Thyroid gland (tissue), 4 donors: ENCODE measurements around the gene SLC22A13. TPM values are rescaled to one million over a fixed set of nuclear protein-coding genes. Genes with fewer than 3 reads are reported as not detected.
"Not testable (repeated sequence)": the region's sequence is repeated elsewhere in the genome, so short reads cannot be mapped to it uniquely, and the experiment has no call there.

Experiments used
- DNase-seq, 2 donors: peaks; one replicate each; pipeline ENCODE4 v3.0.0-alpha.2; 2019
- H3K27ac ChIP-seq, 3 donors: fragments of 200-600 bp; sonication (generic); 1 replicate in 2 of 3; 2 replicates in 1 of 3; pipeline ENCODE4 v1.5.1; 2016 to 2019; ENCODE audit warnings: mild to moderate bottlenecking in 1 of 3, moderate library complexity in 1 of 3
- H3K27me3 ChIP-seq: fragments of 200-600 bp; sonication (generic); one replicate; pipeline ENCODE4 v1.5.1; 2019
- H3K36me3 ChIP-seq, 2 donors: fragments of 200-600 bp; sonication (generic); one replicate each; pipeline ENCODE4 v1.5.1; 2016 to 2019
- H3K4me1 ChIP-seq, 2 donors: fragments of 200-600 bp; sonication (generic); one replicate each; pipeline ENCODE4 v1.5.1; 2017 to 2019
- H3K4me3 ChIP-seq, 3 donors: fragments of 200-600 bp; sonication (generic); replicated peaks in 1 of 3; 1 replicate in 2 of 3; 2 replicates in 1 of 3; pipeline ENCODE4 v1.5.1; 2016; ENCODE audit warnings: mild to moderate bottlenecking in 1 of 3
- H3K9me3 ChIP-seq: fragments of 200-600 bp; sonication (generic); one replicate; pipeline ENCODE4 v1.5.1; 2017
- POLR2A ChIP-seq, 2 donors: fragments of 450-650 bp; IDR thresholded peaks; one replicate each; pipeline ENCODE4 v1.6.1; 2017; ENCODE audit warnings: antibody characterized with exemption in 2 of 2, mild to moderate bottlenecking in 2 of 2, moderate library complexity in 1 of 2
- whole genome bisulfite sequencing, 2 donors: methylation state at CpG; one replicate each; pipeline ENCODE4 v1.1.5; 2017; 5-methylcytosine and 5-hydroxymethylcytosine counted together
- intact Hi-C: fragments of 100-400 bp; cut with DNase I; formaldehyde crosslinking; loops from one replicate; pipeline ENCODE4 v1.15.1; 2023
- total RNA-seq, 4 donors: library from RNA; depleted of rRNA; stranded (reverse); fragments of >200 nt; gene quantifications; one replicate each; pipeline ENCODE4 v1.2.3, GENCODE V29; 2016
- TF ChIP-seq, protein P1 (sequence below), 6 experiments: fragments of 200-600 bp in 3 of 6; fragments of 450-650 bp in 3 of 6; sonication (generic) in 3 of 6; IDR thresholded peaks; one replicate each; pipeline ENCODE4 v1.5.1; 2016 to 2019; ENCODE audit warnings: antibody characterized with exemption in 6 of 6, mild to moderate bottlenecking in 2 of 6, inconsistent platforms in 1 of 6, moderate library complexity in 1 of 6

The SLC22A13 gene
- total RNA-seq, 4 donors from 2014 or later: 0.54 to 0.56 TPM; not detected in 2

DNA sequence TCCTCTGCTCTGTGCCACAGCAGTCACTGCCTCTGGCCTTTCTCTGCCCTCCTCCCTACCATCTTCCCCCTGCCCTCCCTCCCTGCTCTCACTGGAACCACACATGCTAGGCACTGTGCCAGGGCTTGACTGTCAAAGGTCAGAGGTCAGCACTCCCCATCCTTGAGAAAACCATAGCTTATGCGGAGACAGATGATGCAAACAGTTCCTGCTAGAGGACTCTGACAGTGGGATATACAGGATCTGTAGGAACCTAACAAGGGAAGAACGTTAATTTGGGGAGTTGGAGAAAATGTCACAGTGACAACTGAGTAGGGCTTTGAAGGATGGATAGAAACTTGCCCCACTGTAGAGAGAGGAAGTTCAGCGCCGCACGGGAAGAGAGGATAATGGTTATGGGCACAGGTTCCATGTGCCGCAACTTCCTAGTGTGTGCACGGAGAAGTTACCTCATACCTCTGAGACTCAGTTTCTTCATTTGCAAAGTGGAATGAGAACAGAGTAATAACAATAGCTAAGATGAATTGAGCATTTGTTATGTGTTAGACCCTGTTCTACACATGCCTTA is 51.7 kb downstream of the SLC22A13 start:
- 89 to 91% methylated on average over 7 of the region's 7 CpGs for WGBS, 2 donors
- no peak overlapping the region for H3K4me3 ChIP-seq
- DNase-seq: no peak
- no peak overlapping the region for H3K27ac ChIP-seq
- H3K36me3 ChIP-seq: no peaks in the 10 kb centered on the region
- no peaks in the 10 kb centered on the region for H3K4me1 ChIP-seq
- no peak for TF ChIP-seq POLR2A (IDR thresholded peaks at IDR 0.05)
- TF ChIP-seq, protein P1, sequence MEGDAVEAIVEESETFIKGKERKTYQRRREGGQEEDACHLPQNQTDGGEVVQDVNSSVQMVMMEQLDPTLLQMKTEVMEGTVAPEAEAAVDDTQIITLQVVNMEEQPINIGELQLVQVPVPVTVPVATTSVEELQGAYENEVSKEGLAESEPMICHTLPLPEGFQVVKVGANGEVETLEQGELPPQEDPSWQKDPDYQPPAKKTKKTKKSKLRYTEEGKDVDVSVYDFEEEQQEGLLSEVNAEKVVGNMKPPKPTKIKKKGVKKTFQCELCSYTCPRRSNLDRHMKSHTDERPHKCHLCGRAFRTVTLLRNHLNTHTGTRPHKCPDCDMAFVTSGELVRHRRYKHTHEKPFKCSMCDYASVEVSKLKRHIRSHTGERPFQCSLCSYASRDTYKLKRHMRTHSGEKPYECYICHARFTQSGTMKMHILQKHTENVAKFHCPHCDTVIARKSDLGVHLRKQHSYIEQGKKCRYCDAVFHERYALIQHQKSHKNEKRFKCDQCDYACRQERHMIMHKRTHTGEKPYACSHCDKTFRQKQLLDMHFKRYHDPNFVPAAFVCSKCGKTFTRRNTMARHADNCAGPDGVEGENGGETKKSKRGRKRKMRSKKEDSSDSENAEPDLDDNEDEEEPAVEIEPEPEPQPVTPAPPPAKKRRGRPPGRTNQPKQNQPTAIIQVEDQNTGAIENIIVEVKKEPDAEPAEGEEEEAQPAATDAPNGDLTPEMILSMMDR (IDR thresholded peaks at IDR 0.05): no peak
- intact Hi-C loops: no loop called here
- H3K27me3 ChIP-seq: no peaks in the 10 kb centered on the region
- no peaks in the 10 kb centered on the region for H3K9me3 ChIP-seq

DNA sequence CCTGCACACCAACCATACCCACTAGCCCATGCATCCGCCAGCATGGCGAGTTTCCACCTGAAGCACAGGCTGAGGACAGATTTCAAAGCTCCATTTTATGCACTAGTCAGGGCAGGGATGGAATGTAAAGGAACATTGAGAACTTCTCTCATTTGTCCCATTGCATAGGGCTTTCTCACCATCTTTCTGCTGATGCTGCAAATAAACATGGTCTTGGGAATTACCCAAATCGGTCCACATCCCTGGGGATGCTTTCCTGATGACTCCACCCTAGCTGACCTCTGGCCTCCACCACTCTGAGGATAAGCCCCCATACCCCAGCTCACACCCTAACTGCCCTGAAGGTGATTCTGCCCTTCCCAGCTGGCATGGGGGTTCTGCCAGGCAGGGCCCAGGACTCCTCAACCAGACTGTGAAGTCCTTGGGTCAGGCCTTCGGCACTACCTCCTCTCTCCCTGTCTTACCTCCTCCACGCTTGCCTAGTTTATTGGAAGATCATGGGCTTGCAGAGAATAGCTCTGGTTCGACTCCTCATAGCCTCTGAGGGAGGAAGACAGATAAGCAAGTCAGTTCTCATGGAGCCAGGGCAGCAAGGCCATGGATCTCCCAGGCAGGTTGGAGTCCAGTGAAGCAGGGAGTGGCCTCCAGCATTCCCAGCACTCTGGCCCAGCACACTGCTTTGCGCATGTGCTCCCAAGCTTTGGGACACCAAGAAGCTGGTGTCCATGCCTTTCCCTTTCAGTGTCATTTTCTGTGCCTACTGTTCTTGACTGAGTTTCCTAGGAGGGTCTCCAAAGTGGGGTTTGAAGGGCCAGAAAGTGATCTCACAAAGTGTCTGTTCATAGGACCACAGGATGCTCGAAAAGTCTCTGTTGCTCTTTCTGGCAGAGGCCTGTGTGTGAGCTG is 53.4 kb downstream of the SLC22A13 start:
- no peak overlapping the region for H3K4me3 ChIP-seq
- H3K27me3 ChIP-seq: no peaks in the 10 kb centered on the region
- 89 to 93% methylated on average over 8 of the region's 8 CpGs for WGBS, 2 donors
- no peaks in the 10 kb centered on the region for H3K36me3 ChIP-seq
- H3K27ac ChIP-seq: no peak overlapping the region
- intact Hi-C loops: no loop called here
- DNase-seq: no peak
- H3K4me1 ChIP-seq: no peaks in the 10 kb centered on the region
- TF ChIP-seq, protein P1 (IDR thresholded peaks at IDR 0.05): no peak
- TF ChIP-seq POLR2A (IDR thresholded peaks at IDR 0.05): no peak
- no peaks in the 10 kb centered on the region for H3K9me3 ChIP-seq

DNA sequence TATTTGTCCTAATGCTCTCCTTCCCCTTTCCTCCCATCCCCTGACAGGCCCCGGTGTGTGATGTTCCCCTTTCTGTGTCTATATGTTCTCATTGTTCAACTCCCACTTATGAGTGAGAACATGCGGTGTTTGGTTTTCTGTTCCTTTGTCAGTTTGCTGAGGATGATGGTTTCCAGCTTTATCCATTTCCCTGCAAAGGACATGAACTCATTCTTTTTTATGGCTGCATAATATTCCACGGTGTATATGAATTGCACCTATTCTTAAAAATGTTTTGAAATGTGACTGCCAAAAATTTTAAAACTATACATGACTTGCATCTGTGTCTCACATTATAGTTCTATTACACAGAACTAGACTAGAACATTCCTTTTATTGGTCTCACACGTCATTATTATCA is 55.0 kb downstream of the SLC22A13 start:
- H3K4me3 ChIP-seq, H3K9me3 ChIP-seq, DNase-seq, intact Hi-C loops, H3K4me1 ChIP-seq, H3K27me3 ChIP-seq, H3K27ac ChIP-seq, H3K36me3 ChIP-seq: not testable (repeated sequence)
- whole genome bisulfite sequencing, 2 donors: 92 to 95% methylated on average over 4 of the region's 4 CpGs

DNA sequence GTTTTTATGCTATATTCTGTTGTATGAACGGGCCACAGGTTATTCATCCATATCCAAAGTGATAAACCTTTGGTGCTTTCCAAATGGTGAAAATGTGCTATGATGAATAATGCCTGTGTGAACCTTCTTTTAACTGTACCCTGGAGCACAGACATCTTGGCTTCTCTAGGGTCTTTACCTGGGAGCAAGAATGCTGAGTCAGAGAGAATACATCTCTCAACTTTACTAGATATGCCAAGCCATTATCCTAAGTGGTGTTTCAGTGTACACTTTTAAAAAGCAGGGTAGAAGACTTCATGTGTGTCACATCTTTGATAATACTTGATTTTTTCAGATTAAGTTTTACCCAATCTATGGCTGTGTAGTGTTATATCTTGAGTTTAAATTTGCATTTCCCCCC is 57.4 kb downstream of the SLC22A13 start:
- intact Hi-C loops: no loop called here
- H3K9me3 ChIP-seq: no peaks in the 10 kb centered on the region
- no peak for DNase-seq
- H3K36me3 ChIP-seq: no peaks in the 10 kb centered on the region
- H3K27ac ChIP-seq: no peak overlapping the region
- no peak overlapping the region for H3K4me3 ChIP-seq
- no peak for TF ChIP-seq POLR2A (IDR thresholded peaks at IDR 0.05)
- TF ChIP-seq, protein P1 (IDR thresholded peaks at IDR 0.05): no peak
- no peaks in the 10 kb centered on the region for H3K27me3 ChIP-seq
- WGBS, 2 donors: 83 to 96% methylated on average over 1 of the region's 1 CpG
- no peaks in the 10 kb centered on the region for H3K4me1 ChIP-seq

DNA sequence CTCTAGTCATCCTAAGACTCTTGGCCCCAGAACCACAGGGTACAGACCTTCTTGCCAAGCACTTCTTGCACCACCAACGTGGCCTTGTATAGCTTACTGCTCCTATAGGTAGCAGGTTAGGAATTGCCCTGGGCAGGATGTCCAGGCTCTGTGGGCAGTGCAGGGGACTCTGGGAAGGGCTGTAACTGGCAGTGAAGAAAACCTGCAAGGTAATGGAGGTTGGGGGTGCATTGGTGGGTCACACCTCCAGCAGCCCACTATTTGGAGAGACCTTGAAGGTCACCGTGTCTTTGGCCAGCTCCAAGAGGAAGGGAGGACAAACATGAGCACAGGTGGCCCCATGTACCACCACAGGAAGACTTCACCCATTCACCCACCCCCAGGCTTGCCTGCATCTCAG is 59.6 kb downstream of the SLC22A13 start:
- no peak overlapping the region for H3K4me3 ChIP-seq
- H3K27ac ChIP-seq: no peak overlapping the region
- no peaks in the 10 kb centered on the region for H3K36me3 ChIP-seq
- TF ChIP-seq, protein P1 (IDR thresholded peaks at IDR 0.05): no peak
- no peak for TF ChIP-seq POLR2A (IDR thresholded peaks at IDR 0.05)
- WGBS, 2 donors: 71 to 77% methylated on average over 2 of the region's 2 CpGs
- H3K4me1 ChIP-seq: no peaks in the 10 kb centered on the region
- H3K27me3 ChIP-seq: no peaks in the 10 kb centered on the region
- H3K9me3 ChIP-seq: no peaks in the 10 kb centered on the region
- DNase-seq: no peak
- intact Hi-C loops: no loop called here
